GM13977 (cell line): Measurements from ENCODE around the gene NTNG1.

Experiments used
- DNase-seq: peaks from one replicate; pipeline ENCODE4 v3.0.0; 2012; ENCODE audit warnings: low spot score
- in situ Hi-C: fragments of 300-500 bp; cut with MboI; formaldehyde crosslinking; loops from one replicate; pipeline ENCODE4 v1.12.0; 2022; ENCODE audit warnings: low sequenced_read_pairs, low pct_unique_long_range_greater_than_20kb, mixed read lengths, inconsistent platforms; ENCODE audit not compliant: unreplicated experiment
- TF ChIP-seq, protein P1 (sequence below): IDR thresholded peaks from 2 replicates; pipeline ENCODE4 v1.5.1; 2012; ENCODE audit warnings: mild to moderate bottlenecking, control low read depth; ENCODE audit not compliant: insufficient read depth; ENCODE audit errors: extremely low read depth, missing control alignments

The NTNG1 gene

DNA sequence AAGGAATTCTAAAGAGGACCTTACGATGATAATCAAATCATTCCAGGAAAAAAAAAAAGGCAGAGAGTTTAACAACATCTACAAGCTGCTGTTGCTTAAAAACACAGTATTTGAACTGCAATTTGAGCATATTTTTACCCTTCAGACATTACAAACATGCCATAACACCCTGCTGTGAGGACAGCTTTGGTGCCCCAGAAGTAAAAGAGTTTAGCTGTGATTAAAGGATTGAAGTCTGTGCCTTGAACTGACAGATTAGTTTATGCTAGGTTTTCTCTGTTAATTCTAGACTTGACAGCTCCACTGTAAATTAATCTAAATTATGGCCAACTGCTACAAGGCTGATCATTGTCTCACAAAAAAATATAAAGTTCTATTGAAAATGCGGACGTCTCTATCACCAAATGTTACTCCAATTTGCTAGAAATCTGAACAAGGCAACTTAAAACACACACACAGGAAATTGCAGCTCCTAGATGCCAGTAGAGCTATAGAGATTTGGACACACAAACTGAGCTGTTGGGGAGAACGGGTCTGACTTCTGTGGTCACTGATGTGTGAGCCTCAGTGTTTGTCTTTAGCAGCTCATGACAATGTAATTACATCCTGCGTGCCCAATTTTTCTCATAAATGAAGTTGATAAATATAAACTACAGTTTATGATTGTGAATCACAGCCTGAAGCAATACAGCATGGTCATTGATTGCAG is 217.9 kb downstream of the NTNG1 start:
- TF ChIP-seq, protein P1, sequence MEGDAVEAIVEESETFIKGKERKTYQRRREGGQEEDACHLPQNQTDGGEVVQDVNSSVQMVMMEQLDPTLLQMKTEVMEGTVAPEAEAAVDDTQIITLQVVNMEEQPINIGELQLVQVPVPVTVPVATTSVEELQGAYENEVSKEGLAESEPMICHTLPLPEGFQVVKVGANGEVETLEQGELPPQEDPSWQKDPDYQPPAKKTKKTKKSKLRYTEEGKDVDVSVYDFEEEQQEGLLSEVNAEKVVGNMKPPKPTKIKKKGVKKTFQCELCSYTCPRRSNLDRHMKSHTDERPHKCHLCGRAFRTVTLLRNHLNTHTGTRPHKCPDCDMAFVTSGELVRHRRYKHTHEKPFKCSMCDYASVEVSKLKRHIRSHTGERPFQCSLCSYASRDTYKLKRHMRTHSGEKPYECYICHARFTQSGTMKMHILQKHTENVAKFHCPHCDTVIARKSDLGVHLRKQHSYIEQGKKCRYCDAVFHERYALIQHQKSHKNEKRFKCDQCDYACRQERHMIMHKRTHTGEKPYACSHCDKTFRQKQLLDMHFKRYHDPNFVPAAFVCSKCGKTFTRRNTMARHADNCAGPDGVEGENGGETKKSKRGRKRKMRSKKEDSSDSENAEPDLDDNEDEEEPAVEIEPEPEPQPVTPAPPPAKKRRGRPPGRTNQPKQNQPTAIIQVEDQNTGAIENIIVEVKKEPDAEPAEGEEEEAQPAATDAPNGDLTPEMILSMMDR = no peak
- no peak for DNase-seq
- in situ Hi-C loops = no loop called here

DNA sequence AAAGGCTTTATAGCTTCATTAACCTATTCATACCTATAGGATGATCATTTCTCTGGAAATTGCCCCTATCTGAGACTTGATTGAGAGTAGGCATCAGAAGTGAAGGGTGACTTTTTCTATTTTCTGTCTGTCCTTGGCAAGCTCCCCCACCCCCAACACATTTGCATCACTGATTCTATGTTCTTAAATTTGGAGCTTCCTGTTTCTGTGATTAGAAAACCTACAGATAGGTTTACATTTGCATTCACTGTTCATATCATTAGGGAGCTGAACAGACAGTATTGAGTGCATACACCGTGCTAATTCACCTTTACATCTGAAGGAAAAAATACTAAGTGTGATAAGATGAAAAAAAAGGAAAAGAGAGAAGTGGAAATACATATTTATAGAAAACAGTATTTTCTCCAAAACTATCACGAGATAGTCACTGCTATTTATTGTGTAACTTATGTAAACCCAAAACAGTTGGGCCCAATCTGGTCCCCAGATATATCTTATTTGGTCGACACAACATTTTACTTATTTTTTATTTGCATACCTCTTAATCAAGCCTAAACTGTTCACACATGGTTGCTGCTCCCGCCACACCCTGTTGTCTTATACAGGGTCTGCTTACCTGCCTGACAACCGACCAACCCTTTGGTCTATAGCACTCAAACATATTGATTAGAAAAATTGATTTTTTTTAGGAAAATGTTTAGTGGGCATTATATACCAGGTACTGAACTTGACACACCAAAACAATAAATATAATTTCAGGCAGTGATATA is 218.8 kb downstream of the NTNG1 start:
- in situ Hi-C loops = no loop called here
- no peak for DNase-seq
- TF ChIP-seq, protein P1 = no peak

DNA sequence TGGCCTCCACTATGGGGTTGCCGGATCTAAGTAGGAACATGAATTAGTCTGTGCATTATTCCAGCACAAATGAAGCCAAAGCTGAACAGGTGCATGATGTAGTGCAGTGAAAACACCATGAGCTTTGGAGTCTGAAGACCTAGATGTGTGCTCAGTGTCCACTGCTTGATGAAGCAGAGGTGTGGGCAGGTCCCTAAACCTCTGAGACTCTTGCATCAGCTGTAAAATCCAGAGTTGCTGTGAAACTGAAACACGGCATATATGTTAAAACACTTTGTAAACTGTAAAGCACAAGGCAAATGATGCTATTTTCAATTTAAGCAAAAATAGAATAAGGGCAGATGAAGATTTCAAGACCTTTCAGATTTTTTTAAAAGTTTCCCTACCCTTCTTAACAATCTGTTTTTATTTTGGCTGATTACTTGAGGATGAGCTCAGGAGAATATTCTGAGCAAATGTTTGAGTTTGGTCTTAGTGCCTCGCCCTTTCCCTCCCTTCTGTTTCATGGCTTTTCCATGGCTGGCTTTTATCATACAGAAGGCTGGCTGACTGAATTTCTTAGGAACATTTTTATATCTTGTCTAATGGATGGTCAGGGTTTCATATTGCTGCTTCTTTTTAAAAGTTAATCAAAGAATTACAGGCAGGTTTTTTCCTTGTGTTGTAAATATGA is 221.8 kb downstream of the NTNG1 start:
- TF ChIP-seq, protein P1 = no peak
- peak; percentile 28 for DNase-seq
- in situ Hi-C loops = no loop called here

DNA sequence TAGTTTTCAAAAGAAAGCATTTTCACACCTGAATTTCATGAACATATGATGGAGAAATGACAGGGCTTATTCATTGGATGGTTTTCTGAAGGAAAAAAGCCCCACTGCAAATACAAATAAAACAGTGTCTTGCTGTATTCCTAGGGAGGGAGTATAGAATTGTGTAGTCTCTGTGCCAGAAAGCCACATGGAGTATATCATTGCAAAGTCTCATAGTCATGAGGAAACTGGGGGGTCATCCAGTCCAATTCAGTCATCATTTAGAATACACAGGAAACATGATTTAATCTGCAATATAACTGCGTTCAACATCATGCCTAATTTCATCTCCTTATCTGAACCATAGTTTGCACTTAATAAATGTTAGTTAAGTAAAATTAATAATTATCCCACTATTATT is 222.3 kb downstream of the NTNG1 start:
- in situ Hi-C loops = no loop called here
- DNase-seq = no peak
- TF ChIP-seq, protein P1 = no peak

DNA sequence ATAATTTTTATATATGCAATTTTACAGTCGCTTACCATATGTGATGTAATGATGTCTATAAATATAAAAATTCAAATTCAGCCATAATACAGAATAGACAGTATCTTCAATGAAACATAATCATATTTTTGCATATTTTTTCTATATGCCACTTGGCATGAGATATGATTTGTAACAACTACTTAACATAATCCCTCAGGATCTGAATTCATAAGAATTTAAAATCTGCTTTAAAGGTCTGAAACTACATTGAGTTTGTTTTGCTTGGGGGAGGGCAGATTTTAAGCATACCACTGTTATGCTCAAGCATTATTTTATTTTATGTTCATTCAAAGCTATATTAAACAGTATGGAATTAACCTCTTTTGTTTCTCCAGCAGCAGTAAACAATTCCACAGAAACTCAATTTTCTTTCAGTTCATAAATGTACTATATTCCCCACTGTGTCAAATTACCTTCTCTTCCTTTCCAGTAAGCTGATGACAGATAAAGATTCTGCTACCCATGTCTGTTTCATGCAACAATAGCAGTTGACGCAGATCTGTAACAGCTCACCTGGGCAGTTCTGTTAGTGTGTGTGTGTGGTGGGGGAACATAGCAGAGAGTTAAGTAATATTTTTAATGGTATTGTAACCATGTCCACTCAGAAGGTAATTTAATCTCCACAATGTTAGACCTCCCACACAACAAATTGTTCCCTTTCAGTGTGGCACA is 224.8 kb downstream of the NTNG1 start:
- in situ Hi-C loops = no loop called here
- no peak for DNase-seq
- TF ChIP-seq, protein P1 = no peak

DNA sequence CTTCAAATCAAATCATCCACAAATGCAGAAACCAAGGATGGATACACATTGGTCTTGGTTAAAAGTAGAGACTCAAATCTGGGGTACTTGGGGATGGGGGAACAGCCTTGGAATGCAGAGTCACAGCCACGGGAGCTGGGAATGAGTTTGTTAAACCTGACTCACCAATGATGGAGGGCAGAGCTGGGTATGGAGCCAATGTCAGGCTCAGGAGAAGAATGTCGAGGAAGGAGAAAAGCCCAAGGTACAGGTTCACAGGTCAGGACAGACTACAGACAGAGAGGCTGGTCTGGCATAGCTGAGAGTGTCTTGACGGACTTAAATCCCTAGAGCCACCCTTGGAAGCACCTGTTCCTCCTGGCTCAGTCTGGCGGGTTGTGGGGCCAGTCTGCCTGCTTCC is 237.6 kb downstream of the NTNG1 start:
- in situ Hi-C loops = no loop called here
- DNase-seq = no peak
- TF ChIP-seq, protein P1 = no peak
